HepG2 (cell line): ENCODE measurements around the gene BTF3L4. TPM values are rescaled to one million over a fixed set of nuclear protein-coding genes. Genes with fewer than 3 reads are reported as not detected.

ENCODE experiments used
- ATAC-seq: fragments of 200-7000 bp; cut with Tn5 transposase; 3 replicates; pipeline ENCODE4 v1.9.1; 2020; ENCODE audit warnings: mild to moderate bottlenecking, moderate library complexity
- BruUV-seq: library from RNA; stranded (reverse); fragments of 400-500 nt; replicated peaks from 2 replicates; lab custom pipeline; 2021; lab: Mats Ljungman, UMichigan
- CTCF ChIA-PET: fragments of 300-600 bp; formaldehyde crosslinking; extraction: SDS; loops from one replicate; lab custom pipeline; 2021; ENCODE audit warnings: low total read pairs, inconsistent platforms, low intra/inter-chr PET ratio; lab: Yijun Ruan, JAX
- POLR2A ChIA-PET: fragments of 350-600 bp; sonication (Branson Sonifier 250); formaldehyde crosslinking; loops from one replicate; lab custom pipeline; 2020; ENCODE audit warnings: antibody characterized with exemption, inconsistent platforms; lab: Yijun Ruan, JAX
- DNase-seq: peaks from one replicate; pipeline ENCODE4 v3.0.0-alpha.2; 2015; ENCODE audit warnings: low spot score
- FAIRE-seq: peaks from 3 replicates; lab custom pipeline; 2011; peaks lifted over from hg19 to GRCh38; lab: Jason Lieb, UNC
- H2AFZ ChIP-seq: one replicate; pipeline ENCODE4 v1.6.1; 2011; ENCODE audit warnings: low read length, inconsistent platforms
- H3K27ac ChIP-seq: fragments of 300-600 bp; 3 replicates; pipeline ENCODE4 v1.8.0; 2011; ENCODE audit warnings: mixed run types, mild to moderate bottlenecking, mixed read lengths, low read length, inconsistent platforms; ENCODE audit not compliant: insufficient read depth; ENCODE audit errors: extremely low read length
- H3K27me3 ChIP-seq, 2 experiments: fragments of 200-600 bp in 1 of 2; 2 replicates in 1 of 2; 3 replicates in 1 of 2; pipeline versions ENCODE4 v1.6.0 to v1.8.0; 2011; ENCODE audit warnings: low read length in 2 of 2, mild to moderate bottlenecking in 2 of 2, moderate library complexity in 2 of 2, inconsistent platforms in 1 of 2; ENCODE audit not compliant: insufficient read depth in 2 of 2, control insufficient read depth in 1 of 2
- H3K36me3 ChIP-seq, 2 experiments: fragments of 200-600 bp in 1 of 2; replicated peaks in 1 of 2; 2 replicates in 1 of 2; 3 replicates in 1 of 2; pipeline versions ENCODE4 v1.5.1 to v1.8.0; 2011; ENCODE audit warnings: low read length in 2 of 2, inconsistent platforms in 1 of 2; ENCODE audit not compliant: insufficient read depth in 2 of 2, control insufficient read depth in 1 of 2
- H3K4me1 ChIP-seq: 2 replicates; pipeline ENCODE4 v1.5.1; 2012; ENCODE audit warnings: low read length, inconsistent platforms; ENCODE audit not compliant: insufficient read depth
- H3K4me2 ChIP-seq: 2 replicates; pipeline ENCODE4 v1.6.0; 2011; ENCODE audit warnings: low read depth, low read length, inconsistent platforms
- H3K4me3 ChIP-seq, 3 experiments: fragments of 200-600 bp in 1 of 3; sonication (generic), shearing (Covaris generic) in 1 of 3; replicated peaks in 1 of 3; 2 replicates each; pipeline ENCODE4 v1.5.1; 2011 to 2016; ENCODE audit warnings: low read length in 3 of 3, inconsistent platforms in 2 of 3, low read depth in 2 of 3, mild to moderate bottlenecking in 2 of 3, control low read depth in 1 of 3, mixed read lengths in 1 of 3; ENCODE audit not compliant: insufficient read depth in 1 of 3
- H3K79me2 ChIP-seq: one replicate; pipeline ENCODE4 v1.6.1; 2011; ENCODE audit warnings: low read length, inconsistent platforms; ENCODE audit not compliant: insufficient read depth
- H3K9ac ChIP-seq: 2 replicates; pipeline ENCODE4 v1.6.0; 2011; ENCODE audit warnings: mild to moderate bottlenecking, low read depth, low read length, inconsistent platforms; ENCODE audit not compliant: insufficient read depth
- H3K9me3 ChIP-seq: 2 replicates; pipeline ENCODE4 v1.5.1; 2012; ENCODE audit warnings: mild to moderate bottlenecking, low read length
- H4K20me1 ChIP-seq: 2 replicates; pipeline ENCODE4 v1.6.0; 2011; ENCODE audit warnings: inconsistent platforms, mild to moderate bottlenecking, low read length, moderate library complexity; ENCODE audit not compliant: insufficient read depth
- HNRNPLL ChIP-seq: fragments of 200-400 bp; formaldehyde crosslinking; IDR thresholded peaks from 2 replicates; pipeline ENCODE4 v1.6.1; 2017; ENCODE audit warnings: mild to moderate bottlenecking, low read depth, low read length; ENCODE audit not compliant: poor library complexity, severe bottlenecking
- NR2F1 ChIP-seq, 2 experiments: fragments of 450-650 bp in 1 of 2; formaldehyde crosslinking in 1 of 2; IDR thresholded peaks; 2 replicates each; pipeline versions ENCODE4 v1.5.0 to v1.6.1; 2016 to 2020; ENCODE audit warnings: mild to moderate bottlenecking in 1 of 2, missing compliant biosample characterization in 1 of 2, missing genetic modification reagents in 1 of 2, moderate library complexity in 1 of 2
- POGK ChIP-seq: sonication (generic); formaldehyde crosslinking; conservative IDR thresholded peaks from 2 replicates; pipeline ENCODE4 v1.8.0; 2022; ENCODE audit warnings: mild to moderate bottlenecking, moderate library complexity, missing genetic modification reagents
- RAD21 ChIP-seq: fragments of 450-650 bp; formaldehyde crosslinking; IDR thresholded peaks from 2 replicates; pipeline ENCODE4 v1.5.0; 2020; ENCODE audit warnings: mild to moderate bottlenecking
- SALL1 ChIP-seq: sonication (generic); formaldehyde crosslinking; IDR thresholded peaks from 2 replicates; pipeline ENCODE4 v1.8.0; 2022; ENCODE audit warnings: mild to moderate bottlenecking, missing genetic modification reagents
- TOPORS ChIP-seq: sonication (generic); formaldehyde crosslinking; IDR thresholded peaks from 2 replicates; pipeline ENCODE4 v1.8.0; 2023; ENCODE audit warnings: mild to moderate bottlenecking, missing genetic modification reagents
- ZNF263 ChIP-seq: sonication (generic); formaldehyde crosslinking; IDR thresholded peaks from 2 replicates; pipeline ENCODE4 v1.4.0; 2020; ENCODE audit warnings: missing genetic modification reagents
- ZNF431 ChIP-seq: sonication (generic); formaldehyde crosslinking; IDR thresholded peaks from 2 replicates; pipeline ENCODE4 v1.9.0; 2022; ENCODE audit warnings: missing genetic modification reagents, low read depth, mild to moderate bottlenecking, borderline replicate concordance
- ZNF563 ChIP-seq: sonication (generic); formaldehyde crosslinking; IDR thresholded peaks from 2 replicates; pipeline ENCODE4 v1.8.0; 2022; ENCODE audit warnings: mild to moderate bottlenecking, moderate library complexity, missing genetic modification reagents
- ZNF572 ChIP-seq: sonication (generic); formaldehyde crosslinking; IDR thresholded peaks from 2 replicates; pipeline ENCODE4 v1.5.1; 2020; ENCODE audit warnings: mild to moderate bottlenecking, missing genetic modification reagents
- WGBS: methylation state at CpG from one replicate; pipeline ENCODE4 v1.1.6; 2017; ENCODE audit warnings: low lambda C conversion rate; 5-methylcytosine and 5-hydroxymethylcytosine counted together
- in situ Hi-C: cut with HindIII; loops from 2 replicates; pipeline ENCODE4 v1.10.0; 2017; ENCODE audit warnings: low pct_unique_long_range_greater_than_20kb; ENCODE audit not compliant: extremely low pct_ligation_motif_present
- intact Hi-C: fragments of 100-400 bp; cut with micrococcal nuclease; formaldehyde crosslinking; loops from one replicate; pipeline ENCODE4 v1.10.0; 2022; ENCODE audit not compliant: unreplicated experiment
- polyA plus RNA-seq, 8 experiments: library from polyadenylated mRNA; depleted of rRNA in 3 of 8; stranded (reverse) in 7 of 8; unstranded in 1 of 8; fragments of >200 nt; fragmentation: Illumina TruSeq in 4 of 8; extraction: Trizol in 4 of 8; gene quantifications; 2 replicates each; pipeline versions ENCODE4 v1.2.1 to v1.2.3, GENCODE V29; 2011 to 2016; ENCODE audit warnings: low read depth in 4 of 8, missing spikeins in 1 of 8, mixed read lengths in 1 of 8; ENCODE audit not compliant: insufficient read depth in 1 of 8
- total RNA-seq, 5 experiments: library from RNA; depleted of rRNA; stranded (reverse); fragments of >200 nt; fragmentation: Illumina TruSeq; extraction: Trizol; gene quantifications; 2 replicates each; pipeline ENCODE4 v1.2.3, GENCODE V29; 2016; ENCODE audit warnings: low read depth in 1 of 5
- TF ChIP-seq, protein P1 (sequence below): sonication (generic); formaldehyde crosslinking; IDR thresholded peaks from 2 replicates; pipeline ENCODE4 v1.4.0; 2020; ENCODE audit warnings: missing genetic modification reagents, borderline replicate concordance
- TF ChIP-seq, protein P2 (sequence below): sonication (generic); formaldehyde crosslinking; IDR thresholded peaks from 2 replicates; pipeline ENCODE4 v1.4.0; 2020; ENCODE audit warnings: missing genetic modification reagents, borderline replicate concordance

Gene BTF3L4
- total and polyA plus RNA-seq, 2 of the 13 experiments (the other 11 are each of a cell fraction or from before 2014, with no cell fraction given): 59.0 to 74.3 TPM

GRCh38 chr1:52032785-52033131 lies 23.3 kb upstream of the BTF3L4 start:
- H3K27ac ChIP-seq: peak overlapping the region; percentile 80
- intact Hi-C loops (no loop called here), in situ Hi-C loops (no loop called here)
- H3K9me3 ChIP-seq: no peaks in the 10 kb centered on the region
- no peaks in the 10 kb centered on the region for H4K20me1 ChIP-seq
- H3K9ac ChIP-seq: peak overlapping the region; percentile 90
- BruUV-seq: no TSS peak
- no peak overlapping the region for H2AFZ ChIP-seq
- H3K27me3 ChIP-seq: no peaks in the 10 kb centered on the region; a peak in 1 of 5 replicates
- H3K4me1 ChIP-seq: peaks cover 76% of the 10 kb centered on the region
- H3K4me2 ChIP-seq: peak overlapping the region; percentile 94
- POLR2A ChIA-PET: interaction anchor here (1.3 to 2.6 kb wide), 3 partner anchors 9 to 23 kb away, joined by 4 to 25 read pairs (median 5); partner anchors contain the start of genes BTF3L4 and TXNDC12
- peak; percentile 15 for DNase-seq
- peak; percentile 63 for ATAC-seq
- H3K79me2 ChIP-seq: peaks cover 35% of the 10 kb centered on the region
- no peaks in the 10 kb centered on the region for H3K36me3 ChIP-seq
- peak overlapping the region; percentile 75 to 95 (median 88) for H3K4me3 ChIP-seq
- 3% methylated on average over 20 of the region's 24 CpGs for WGBS
- CTCF ChIA-PET: no interaction called here
- FAIRE-seq: no peak
- no peak for TF ChIP-seq ZNF431 (CRISPR knock-in tag)
- no peak for TF ChIP-seq POGK (CRISPR knock-in tag)
- TF ChIP-seq, protein P1, sequence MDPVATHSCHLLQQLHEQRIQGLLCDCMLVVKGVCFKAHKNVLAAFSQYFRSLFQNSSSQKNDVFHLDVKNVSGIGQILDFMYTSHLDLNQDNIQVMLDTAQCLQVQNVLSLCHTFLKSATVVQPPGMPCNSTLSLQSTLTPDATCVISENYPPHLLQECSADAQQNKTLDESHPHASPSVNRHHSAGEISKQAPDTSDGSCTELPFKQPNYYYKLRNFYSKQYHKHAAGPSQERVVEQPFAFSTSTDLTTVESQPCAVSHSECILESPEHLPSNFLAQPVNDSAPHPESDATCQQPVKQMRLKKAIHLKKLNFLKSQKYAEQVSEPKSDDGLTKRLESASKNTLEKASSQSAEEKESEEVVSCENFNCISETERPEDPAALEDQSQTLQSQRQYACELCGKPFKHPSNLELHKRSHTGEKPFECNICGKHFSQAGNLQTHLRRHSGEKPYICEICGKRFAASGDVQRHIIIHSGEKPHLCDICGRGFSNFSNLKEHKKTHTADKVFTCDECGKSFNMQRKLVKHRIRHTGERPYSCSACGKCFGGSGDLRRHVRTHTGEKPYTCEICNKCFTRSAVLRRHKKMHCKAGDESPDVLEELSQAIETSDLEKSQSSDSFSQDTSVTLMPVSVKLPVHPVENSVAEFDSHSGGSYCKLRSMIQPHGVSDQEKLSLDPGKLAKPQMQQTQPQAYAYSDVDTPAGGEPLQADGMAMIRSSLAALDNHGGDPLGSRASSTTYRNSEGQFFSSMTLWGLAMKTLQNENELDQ: no peak
- TF ChIP-seq, protein P2, sequence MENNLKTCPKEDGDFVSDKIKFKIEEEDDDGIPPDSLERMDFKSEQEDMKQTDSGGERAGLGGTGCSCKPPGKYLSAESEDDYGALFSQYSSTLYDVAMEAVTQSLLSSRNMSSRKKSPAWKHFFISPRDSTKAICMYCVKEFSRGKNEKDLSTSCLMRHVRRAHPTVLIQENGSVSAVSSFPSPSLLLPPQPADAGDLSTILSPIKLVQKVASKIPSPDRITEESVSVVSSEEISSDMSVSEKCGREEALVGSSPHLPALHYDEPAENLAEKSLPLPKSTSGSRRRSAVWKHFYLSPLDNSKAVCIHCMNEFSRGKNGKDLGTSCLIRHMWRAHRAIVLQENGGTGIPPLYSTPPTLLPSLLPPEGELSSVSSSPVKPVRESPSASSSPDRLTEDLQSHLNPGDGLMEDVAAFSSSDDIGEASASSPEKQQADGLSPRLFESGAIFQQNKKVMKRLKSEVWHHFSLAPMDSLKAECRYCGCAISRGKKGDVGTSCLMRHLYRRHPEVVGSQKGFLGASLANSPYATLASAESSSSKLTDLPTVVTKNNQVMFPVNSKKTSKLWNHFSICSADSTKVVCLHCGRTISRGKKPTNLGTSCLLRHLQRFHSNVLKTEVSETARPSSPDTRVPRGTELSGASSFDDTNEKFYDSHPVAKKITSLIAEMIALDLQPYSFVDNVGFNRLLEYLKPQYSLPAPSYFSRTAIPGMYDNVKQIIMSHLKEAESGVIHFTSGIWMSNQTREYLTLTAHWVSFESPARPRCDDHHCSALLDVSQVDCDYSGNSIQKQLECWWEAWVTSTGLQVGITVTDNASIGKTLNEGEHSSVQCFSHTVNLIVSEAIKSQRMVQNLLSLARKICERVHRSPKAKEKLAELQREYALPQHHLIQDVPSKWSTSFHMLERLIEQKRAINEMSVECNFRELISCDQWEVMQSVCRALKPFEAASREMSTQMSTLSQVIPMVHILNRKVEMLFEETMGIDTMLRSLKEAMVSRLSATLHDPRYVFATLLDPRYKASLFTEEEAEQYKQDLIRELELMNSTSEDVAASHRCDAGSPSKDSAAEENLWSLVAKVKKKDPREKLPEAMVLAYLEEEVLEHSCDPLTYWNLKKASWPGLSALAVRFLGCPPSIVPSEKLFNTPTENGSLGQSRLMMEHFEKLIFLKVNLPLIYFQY (CRISPR knock-in tag): no peak
- no peak for TF ChIP-seq ZNF263
- no peak for TF ChIP-seq NR2F1 (CRISPR knock-in tag; IDR thresholded peaks at IDR 0.05)
- TF ChIP-seq ZNF563: no peak
- TF ChIP-seq SALL1 (CRISPR knock-in tag): no peak
- TF ChIP-seq RAD21 (CRISPR knock-in tag): no peak
- TF ChIP-seq HNRNPLL: peak; percentile 2
- TF ChIP-seq ZNF572 (CRISPR knock-in tag): no peak
- no peak; the same call in 1 of the 2 replicates for TF ChIP-seq TOPORS (CRISPR knock-in tag)
